H1 (cell line): ENCODE measurements around the gene RIMBP2. TPM values are rescaled to one million over a fixed set of nuclear protein-coding genes. Genes with fewer than 3 reads are reported as not detected.

ENCODE experiments used
- EZH2 ChIP-seq: fragments of 200-600 bp; sonication (generic); IDR thresholded peaks from 2 replicates; pipeline ENCODE4 v1.7.1; 2012; ENCODE audit warnings: low read depth, mild to moderate bottlenecking, moderate library complexity, low read length, inconsistent platforms; ENCODE audit not compliant: severe bottlenecking
- NANOG ChIP-seq: IDR thresholded peaks from 2 replicates; pipeline ENCODE4 v1.6.1; 2011; ENCODE audit warnings: low read length, low read depth, mild to moderate bottlenecking, inconsistent platforms; ENCODE audit not compliant: insufficient read depth, poor library complexity, severe bottlenecking
- RAD21 ChIP-seq, 2 experiments: IDR thresholded peaks in 1 of 2; conservative IDR thresholded peaks in 1 of 2; 2 replicates each; pipeline ENCODE4 v1.6.1; 2011; ENCODE audit warnings: low read depth in 2 of 2, low read length in 2 of 2, improper control_type of control experiment in 1 of 2, inconsistent platforms in 1 of 2, mild to moderate bottlenecking in 1 of 2, moderate library complexity in 1 of 2
- SRF ChIP-seq: IDR thresholded peaks from 2 replicates; pipeline ENCODE4 v1.6.1; 2011; ENCODE audit warnings: mild to moderate bottlenecking, low read depth, low read length, moderate library complexity
- polyA plus RNA-seq, 7 experiments: library from polyadenylated mRNA; depleted of rRNA in 3 of 7; stranded (reverse) in 5 of 7; unstranded in 2 of 7; fragments of >200 nt in 5 of 7; fragments of 200-250 nt in 2 of 7; gene quantifications; 1 replicate in 5 of 7; 2 replicates in 1 of 7; 4 replicates in 1 of 7; pipeline versions ENCODE4 v1.2.1 to v1.2.3, GENCODE V29; 2011 to 2013; ENCODE audit warnings: missing spikeins in 2 of 7, mixed read lengths in 2 of 7
- total RNA-seq: library from RNA; stranded (reverse); fragmentation: NEBNext Ultra II Directional; extraction: Animal tissue kit (Norgen Biotek cat#: 25700); gene quantifications from 2 replicates; pipeline ENCODE4 v1.2.1, GENCODE V29; 2021

The RIMBP2 gene
- total and polyA plus RNA-seq, 2 of the 8 experiments (the other 6 are each of a cell fraction or from before 2014, with no cell fraction given): 0.18 to 0.65 TPM

DNA sequence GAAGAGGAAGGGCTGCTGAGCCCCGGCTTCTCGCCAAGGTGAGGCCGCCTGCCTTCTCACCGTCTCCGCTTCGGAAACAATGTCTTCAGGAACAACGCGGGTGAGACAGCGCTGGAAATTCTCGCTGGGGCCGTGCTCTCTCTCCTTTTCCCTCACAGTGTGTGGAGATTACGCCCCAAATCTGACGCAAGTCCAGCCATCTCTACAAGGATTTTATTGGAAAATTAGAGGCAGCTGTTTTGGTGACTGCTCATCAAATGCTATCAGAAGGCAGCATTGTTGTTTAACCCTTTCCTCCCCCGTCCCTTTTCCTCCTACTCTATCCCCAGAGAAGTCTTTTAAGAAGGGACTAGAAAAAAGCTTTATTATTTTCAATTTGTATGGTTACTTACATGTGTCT lies 324.9 kb downstream of the RIMBP2 start (continued):
- TF ChIP-seq SRF (no peak), EZH2 (no peak), NANOG (no peak), RAD21 (IDR thresholded peaks at IDR 0.05 in 1 of 2, conservative IDR thresholded peaks at IDR 0.05 in 1 of 2; ENCODE audit: low read depth in 2 of 2, low read length in 2 of 2) (no peak)
- TF ChIP-seq, all 59 proteins: peak for 0
